NCI-H2227 (cell line): Measurements from ENCODE around the gene MIEF1.

Experiments used
- DNase-seq: peaks from one replicate; lab custom pipeline; 2025; ENCODE audit not compliant: unreplicated experiment; lab: John Stamatoyannopoulos, UW

MIEF1 gene

DNA sequence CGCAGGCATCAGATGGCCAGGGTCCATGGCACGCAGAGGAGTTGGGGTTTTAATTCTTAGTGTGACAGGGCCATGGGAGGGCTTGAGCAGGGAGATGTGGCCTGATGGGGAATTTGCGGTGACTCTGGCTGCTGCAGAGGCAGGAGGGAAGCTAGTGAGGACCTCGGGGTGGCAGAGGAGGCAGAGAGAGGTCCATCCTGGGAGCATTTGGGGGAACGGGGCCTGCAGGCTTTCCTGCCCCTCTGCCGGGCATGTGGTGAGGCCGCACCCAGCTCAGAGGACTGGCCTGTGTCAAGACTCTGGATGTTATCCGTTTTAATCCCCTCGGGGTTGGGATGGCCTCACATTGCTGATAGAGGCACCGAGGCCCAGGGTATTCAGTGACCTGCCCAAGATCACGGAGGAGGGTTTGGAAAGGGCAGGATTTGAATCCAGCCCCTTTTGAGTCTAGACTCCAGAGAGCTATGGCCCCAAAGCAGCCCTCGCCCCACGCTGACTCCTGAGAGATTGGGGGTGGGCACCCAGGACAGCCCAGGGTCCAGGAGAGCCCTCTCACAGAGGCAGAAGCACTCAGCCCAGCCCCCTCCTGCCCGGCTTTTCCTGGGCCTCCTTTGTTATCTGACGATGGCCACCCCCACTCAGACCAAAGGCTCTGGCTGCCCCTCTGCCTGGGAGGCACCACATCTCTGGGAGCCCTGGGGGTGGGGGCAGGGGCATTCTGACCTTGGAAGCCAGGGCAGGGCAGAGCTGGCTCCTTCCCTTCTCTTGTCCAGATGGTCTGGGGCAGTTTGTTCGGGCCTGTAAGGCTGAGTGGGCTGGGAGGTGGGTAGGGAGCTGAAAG lies 31.4 kb upstream of the MIEF1 start:
- no peak for DNase-seq

DNA sequence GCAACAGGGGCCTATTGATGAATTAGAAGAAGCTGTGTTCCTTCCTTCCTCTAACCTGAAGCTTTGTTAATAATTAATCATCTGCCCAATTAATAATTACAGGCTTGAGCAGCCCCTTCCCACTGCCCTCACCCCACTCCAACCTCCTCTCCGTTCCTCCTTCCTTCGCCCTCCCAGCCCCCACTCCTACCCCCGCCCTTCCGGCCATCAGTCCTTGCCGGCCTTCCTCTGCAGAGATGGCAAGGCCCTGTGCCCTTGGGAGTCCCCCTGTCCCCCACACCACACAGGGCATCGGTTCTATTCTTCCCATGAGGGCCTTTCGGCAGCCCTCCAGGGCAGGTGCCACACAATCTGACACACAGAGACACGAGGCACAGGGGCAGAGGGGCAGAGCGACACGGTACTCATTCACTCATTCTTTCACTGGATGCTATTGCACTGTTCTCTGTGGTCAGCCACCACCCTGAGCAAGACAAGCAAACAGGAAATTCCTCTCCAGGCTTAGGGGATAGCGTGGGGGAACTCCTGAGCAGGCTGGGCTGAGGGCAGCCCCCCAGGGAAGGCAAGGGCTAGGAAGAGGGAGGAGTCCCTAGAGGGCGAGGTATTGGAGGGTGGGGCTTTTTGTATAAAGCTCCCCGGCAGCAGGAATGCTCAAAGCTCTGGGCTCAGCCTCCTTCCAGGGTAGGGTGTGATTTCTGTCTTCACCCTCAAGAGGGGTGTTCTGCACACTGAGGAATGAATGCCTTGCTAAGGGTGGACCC lies 30.5 kb upstream of the MIEF1 start:
- DNase-seq = no peak

GRCh38 chr22:39472570-39473556 lies 29.2 kb upstream of the MIEF1 start:
- DNase-seq = no peak

- DNase-seq = no peak
Measured at GRCh38 chr22:39473851-39474250, 28.2 kb upstream of the MIEF1 start.

- DNase-seq = no peak
Measured at GRCh38 chr22:39474351-39475111, 27.6 kb upstream of the MIEF1 start.

GRCh38 chr22:39475337-39475736 lies 26.8 kb upstream of the MIEF1 start:
- no peak for DNase-seq

- no peak for DNase-seq
Measured at GRCh38 chr22:39475902-39476301, 26.2 kb upstream of the MIEF1 start.

- no peak for DNase-seq
Measured at GRCh38 chr22:39476664-39477063, 25.4 kb upstream of the MIEF1 start.

GRCh38 chr22:39477542-39477941 lies 24.5 kb upstream of the MIEF1 start:
- no peak for DNase-seq

GRCh38 chr22:39478441-39478850 lies 23.6 kb upstream of the MIEF1 start:
- no peak for DNase-seq

GRCh38 chr22:39479254-39479653 lies 22.8 kb upstream of the MIEF1 start:
- DNase-seq = no peak

DNA sequence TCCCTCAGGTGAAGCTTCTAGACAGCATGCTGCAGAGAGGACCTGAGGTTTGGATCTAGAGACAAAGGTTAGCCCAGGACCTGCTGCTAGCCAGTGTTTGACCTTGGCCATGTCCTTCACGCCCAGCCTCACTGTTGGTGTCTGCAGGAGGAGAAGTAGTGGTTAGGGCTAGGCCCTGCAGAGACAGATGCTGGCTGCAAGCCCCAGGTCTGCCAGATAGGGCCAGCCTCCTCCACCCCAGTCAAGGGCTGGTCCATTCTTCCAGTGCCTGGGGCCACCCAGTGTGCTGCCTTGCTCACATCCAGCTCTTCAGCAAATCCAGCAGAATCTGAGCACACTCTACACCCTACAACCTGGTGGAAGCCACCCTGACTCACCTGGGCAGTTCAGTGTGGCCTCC lies 21.5 kb upstream of the MIEF1 start:
- no peak for DNase-seq

DNA sequence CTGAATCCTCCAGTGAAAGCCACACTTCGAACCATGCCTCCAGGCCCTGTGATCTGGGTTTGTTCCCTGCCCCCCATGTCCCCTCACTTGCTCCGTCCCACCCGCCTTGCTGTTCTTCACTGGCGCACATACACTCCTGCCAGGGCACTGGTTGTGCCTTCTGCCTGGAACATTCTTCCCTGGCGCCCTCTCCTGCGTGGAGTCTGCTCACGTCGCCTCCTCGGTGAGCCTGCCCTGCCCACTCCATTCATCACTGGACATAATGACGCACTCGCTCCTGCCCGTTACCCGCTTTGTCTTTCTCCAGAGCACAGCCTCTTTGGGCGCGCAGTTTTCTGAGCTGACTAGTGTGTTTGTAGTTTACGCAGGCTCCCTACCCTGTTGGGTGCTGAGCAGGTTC lies 21.0 kb upstream of the MIEF1 start:
- no peak for DNase-seq

DNA sequence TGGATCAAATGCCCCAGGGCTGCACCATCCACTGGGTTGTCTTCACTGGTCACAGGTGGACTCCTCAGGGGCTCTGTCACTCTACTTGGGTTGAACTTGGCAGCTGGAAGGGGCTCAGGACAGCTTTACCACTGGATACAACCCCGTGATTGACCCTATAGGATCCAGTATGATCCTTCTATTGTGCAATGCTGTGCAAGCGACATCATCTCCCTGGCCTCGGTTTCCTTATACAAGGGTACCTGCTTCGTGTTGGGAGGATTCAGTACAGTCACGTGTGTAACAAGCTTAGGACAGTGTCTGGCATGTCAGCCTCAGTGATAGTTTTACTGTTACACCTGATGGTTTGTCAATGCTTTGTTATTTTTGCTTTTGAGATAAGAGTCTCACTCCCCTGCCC lies 20.5 kb upstream of the MIEF1 start:
- DNase-seq = no peak

DNA sequence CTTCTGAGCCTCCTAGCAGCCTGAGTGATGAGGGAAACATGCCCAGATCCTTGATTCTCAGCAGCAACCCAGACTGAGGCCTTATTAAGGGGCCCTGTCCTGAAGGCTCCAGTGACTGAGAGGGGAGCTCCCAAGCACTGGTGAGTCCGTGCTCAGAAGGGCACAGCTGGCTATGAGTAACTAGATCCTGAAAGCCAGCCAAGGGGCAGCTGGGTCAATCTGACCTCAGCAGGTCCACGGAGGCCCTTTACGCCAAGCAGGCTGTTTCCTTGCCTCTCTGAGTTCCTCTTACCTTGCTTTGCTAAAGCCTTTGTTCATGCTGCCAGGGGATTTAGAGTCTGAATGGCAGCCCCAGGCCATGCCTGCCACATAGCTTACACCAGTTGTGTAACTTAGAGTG lies 19.3 kb upstream of the MIEF1 start:
- no peak for DNase-seq

- no peak for DNase-seq
Measured at GRCh38 chr22:39486951-39487825, 14.9 kb upstream of the MIEF1 start.

GRCh38 chr22:39487826-39488520 lies 14.1 kb upstream of the MIEF1 start:
- DNase-seq = no peak

GRCh38 chr22:39488563-39489083 lies 13.5 kb upstream of the MIEF1 start:
- DNase-seq = no peak
